HCT116 (cell line): Measurements from ENCODE around the gene DYNLT1. TPM values are rescaled to one million over a fixed set of nuclear protein-coding genes. Genes with fewer than 3 reads are reported as not detected.

Source experiments
- ATAC-seq: fragments of 200-7000 bp; cut with Tn5 transposase; 2 replicates; pipeline ENCODE4 v1.9.1; 2020; ENCODE audit warnings: mild to moderate bottlenecking, moderate library complexity
- BruUV-seq: library from RNA; stranded (reverse); fragments of 400-500 nt; replicated peaks from 2 replicates; lab custom pipeline; 2021; lab: Mats Ljungman, UMichigan
- CTCF ChIA-PET: fragments of 300-600 bp; sonication (Branson Sonifier 250); formaldehyde crosslinking; loops from one replicate; lab custom pipeline; 2021; ENCODE audit warnings: antibody characterized with exemption; lab: Charles Lee
- POLR2A ChIA-PET: fragments of 300-600, 350-600 bp; sonication (Branson Sonifier 250); formaldehyde crosslinking; loops from one replicate; lab custom pipeline; 2021; ENCODE audit warnings: antibody characterized with exemption; lab: Charles Lee
- RAD21 ChIA-PET, 2 experiments: fragments of 300-600 bp; sonication (Branson Sonifier 250); formaldehyde crosslinking; loops; one replicate each; lab custom pipeline; 2023; ENCODE audit warnings: low total read pairs in 2 of 2; ENCODE audit not compliant: uncharacterized antibody in 2 of 2, unreplicated experiment in 2 of 2, low non-redundant PET in 1 of 2; lab: Charles Lee
- DNase-seq: peaks from one replicate; pipeline ENCODE4 v3.0.0-alpha.2; 2010; ENCODE audit warnings: low read depth, low spot score
- H2AFZ ChIP-seq: fragments of 200-600 bp; shearing (Covaris generic), sonication (generic); 2 replicates; pipeline ENCODE4 v1.6.1; 2017; ENCODE audit warnings: low read depth, mixed run types, mixed read lengths, antibody characterized with exemption, low read length; ENCODE audit not compliant: poor library complexity, severe bottlenecking
- H3K27ac ChIP-seq: 2 replicates; pipeline ENCODE4 v1.5.1; 2012; ENCODE audit warnings: low read depth, low read length
- H3K27me3 ChIP-seq: fragments of 200-600 bp; sonication (generic); 2 replicates; pipeline ENCODE4 v1.6.1; 2016; ENCODE audit warnings: mixed run types, low read length, mixed read lengths; ENCODE audit not compliant: insufficient read depth
- H3K36me3 ChIP-seq, 2 experiments: fragments of 200-500 bp in 1 of 2; fragments of 200-600 bp in 1 of 2; sonication (Bioruptor generic) in 1 of 2; sonication (generic) in 1 of 2; 2 replicates each; pipeline versions ENCODE4 v1.5.1 to v1.6.1; 2014 to 2016; ENCODE audit warnings: low read length in 2 of 2, inconsistent platforms in 1 of 2, mixed read lengths in 1 of 2, mixed run types in 1 of 2; ENCODE audit not compliant: insufficient read depth in 2 of 2, control insufficient read depth in 1 of 2
- H3K4me1 ChIP-seq, 2 experiments: fragments of 200-600 bp in 1 of 2; sonication (generic) in 1 of 2; 2 replicates each; pipeline versions ENCODE4 v1.5.1 to v1.6.1; 2012 to 2017; ENCODE audit warnings: low read length in 2 of 2, inconsistent platforms in 1 of 2, mild to moderate bottlenecking in 1 of 2, mixed read lengths in 1 of 2, mixed run types in 1 of 2, moderate library complexity in 1 of 2; ENCODE audit not compliant: insufficient read depth in 2 of 2, control insufficient read depth in 1 of 2
- H3K4me2 ChIP-seq: fragments of 200-600 bp; sonication (generic); 2 replicates; pipeline ENCODE4 v1.6.1; 2017; ENCODE audit warnings: mixed run types, low read length, mixed read lengths
- H3K4me3 ChIP-seq, 2 experiments: fragments of 200-600 bp in 1 of 2; sonication (generic) in 1 of 2; replicated peaks in 1 of 2; 2 replicates each; pipeline ENCODE4 v1.5.1; 2011 to 2016; ENCODE audit warnings: low read length in 2 of 2, control low read depth in 1 of 2, low read depth in 1 of 2, mild to moderate bottlenecking in 1 of 2, mixed read lengths in 1 of 2, mixed run types in 1 of 2
- H3K79me2 ChIP-seq: fragments of 200-600 bp; sonication (generic); 2 replicates; pipeline ENCODE4 v1.6.1; 2017; ENCODE audit warnings: mild to moderate bottlenecking, mixed run types, low read length, moderate library complexity, mixed read lengths; ENCODE audit not compliant: insufficient read depth
- H3K9ac ChIP-seq: fragments of 200-600 bp; sonication (generic); 2 replicates; pipeline ENCODE4 v1.6.1; 2016; ENCODE audit warnings: low read length, mixed read lengths
- H3K9me2 ChIP-seq: fragments of 200-600 bp; sonication (generic), shearing (Covaris generic); 2 replicates; pipeline ENCODE4 v1.6.1; 2017; ENCODE audit warnings: mixed run types, mild to moderate bottlenecking, moderate library complexity; ENCODE audit not compliant: insufficient read depth
- H3K9me3 ChIP-seq, 2 experiments: fragments of 200-500 bp in 1 of 2; fragments of 200-600 bp in 1 of 2; sonication (Bioruptor generic) in 1 of 2; sonication (generic) in 1 of 2; 2 replicates each; pipeline ENCODE4 v1.6.1; 2014 to 2017; ENCODE audit warnings: low read length in 2 of 2, mixed read lengths in 2 of 2, inconsistent platforms in 1 of 2, low read depth in 1 of 2, mild to moderate bottlenecking in 1 of 2, mixed run types in 1 of 2, moderate library complexity in 1 of 2; ENCODE audit not compliant: control insufficient read depth in 1 of 2, insufficient read depth in 1 of 2
- H4K20me1 ChIP-seq: fragments of 200-600 bp; sonication (generic), shearing (Covaris generic); 2 replicates; pipeline ENCODE4 v1.6.1; 2017; ENCODE audit warnings: mixed run types, mild to moderate bottlenecking, moderate library complexity; ENCODE audit not compliant: insufficient read depth
- EGR1 ChIP-seq: IDR thresholded peaks from 2 replicates; pipeline ENCODE4 v1.6.1; 2012; ENCODE audit warnings: low read depth
- FOSL1 ChIP-seq: IDR thresholded peaks from 2 replicates; pipeline ENCODE4 v1.6.1; 2012; ENCODE audit warnings: low read depth
- JUND ChIP-seq: IDR thresholded peaks from 2 replicates; pipeline ENCODE4 v1.6.1; 2012
- POLR2A ChIP-seq: IDR thresholded peaks from 2 replicates; pipeline ENCODE4 v1.7.0; 2011; ENCODE audit warnings: borderline replicate concordance; ENCODE audit not compliant: insufficient read depth, insufficient read length; ENCODE audit errors: extremely low read depth
- RAD21 ChIP-seq: IDR thresholded peaks from 2 replicates; pipeline ENCODE4 v1.6.1; 2012; ENCODE audit warnings: low read depth, mild to moderate bottlenecking
- ZBTB33 ChIP-seq: IDR thresholded peaks from 2 replicates; pipeline ENCODE4 v1.6.1; 2011; ENCODE audit warnings: mild to moderate bottlenecking, low read length, moderate library complexity; ENCODE audit not compliant: insufficient replicate concordance; ENCODE audit errors: extremely low read depth
- ZNF274 ChIP-seq: fragments of 200-500 bp; sonication (Bioruptor generic); IDR thresholded peaks from 2 replicates; pipeline ENCODE4 v1.6.1; 2014; ENCODE audit warnings: mild to moderate bottlenecking, low read depth, low read length, inconsistent platforms
- intact Hi-C: fragments of 100-400 bp; cut with micrococcal nuclease; formaldehyde crosslinking; loops from 2 replicates; pipeline ENCODE4 v1.10.0; 2022
- total RNA-seq: library from RNA; stranded (reverse); gene quantifications from one replicate; pipeline ENCODE4 v1.2.1, GENCODE V29; 2021; ENCODE audit not compliant: unreplicated experiment

The DYNLT1 gene
- total RNA-seq, 1 experiment from 2014 or later, result 239 TPM

GRCh38 chr6:158603261-158604047 lies 41.1 kb downstream of the DYNLT1 start:
- H3K4me1 ChIP-seq, result peaks cover 0 to 3% of the 10 kb centered on the region in 2 experiments; a peak in 1 of 4 replicates
- H3K4me3 ChIP-seq, result no peak overlapping the region
- H3K4me2 ChIP-seq, result no peak overlapping the region
- H3K27ac ChIP-seq, result no peak overlapping the region
- no peak overlapping the region for H2AFZ ChIP-seq
- H3K36me3 ChIP-seq, result peaks cover 12 to 54% of the 10 kb centered on the region in 2 experiments; a peak in 3 of 4 replicates
- ChIA-PET CTCF (interaction anchor here (1.7 to 5.7 kb wide), 2 partner anchors 382 to 389 kb away, joined by 8 to 38 read pairs; no protein-coding TSS in a partner anchor), POLR2A (interaction anchor here (0.6 to 0.7 kb wide), 2 partner anchors 12 to 13 kb away, joined by 3 to 5 read pairs; no protein-coding TSS in a partner anchor), RAD21 (interaction anchor here in 1 of 2 experiments (0.7 kb wide), 1 partner anchor 389 kb away, joined by 3 read pairs; no protein-coding TSS in a partner anchor)
- H3K27me3 ChIP-seq, result no peaks in the 10 kb centered on the region
- H3K9me2 ChIP-seq, result no peaks in the 10 kb centered on the region
- DNase-seq (no peak), ATAC-seq (no peak)
- H3K9ac ChIP-seq, result no peak overlapping the region
- peaks cover 50% of the 10 kb centered on the region for H3K79me2 ChIP-seq
- no peaks in the 10 kb centered on the region; the same call in 1 of the 2 replicates for H4K20me1 ChIP-seq
- H3K9me3 ChIP-seq, result no peaks in the 10 kb centered on the region
- no TSS peak for BruUV-seq
- TF ChIP-seq JUND (no peak), RAD21 (no peak), POLR2A (no peak), ZNF274 (no peak), FOSL1 (no peak), ZBTB33 (no peak), EGR1 (no peak)
- intact Hi-C loops, result loop anchor here (2.0 kb wide), 1 partner anchor 383 kb away; no protein-coding TSS in a partner anchor
